ENCODE measurements around the gene TACR1. TPM values are rescaled to one million over a fixed set of nuclear protein-coding genes. Genes with fewer than 3 reads are reported as not detected.

TACR1 gene
- total and polyA plus RNA-seq, 2 experiments from 2014 or later = 3.5 to 7.3 TPM

DNA sequence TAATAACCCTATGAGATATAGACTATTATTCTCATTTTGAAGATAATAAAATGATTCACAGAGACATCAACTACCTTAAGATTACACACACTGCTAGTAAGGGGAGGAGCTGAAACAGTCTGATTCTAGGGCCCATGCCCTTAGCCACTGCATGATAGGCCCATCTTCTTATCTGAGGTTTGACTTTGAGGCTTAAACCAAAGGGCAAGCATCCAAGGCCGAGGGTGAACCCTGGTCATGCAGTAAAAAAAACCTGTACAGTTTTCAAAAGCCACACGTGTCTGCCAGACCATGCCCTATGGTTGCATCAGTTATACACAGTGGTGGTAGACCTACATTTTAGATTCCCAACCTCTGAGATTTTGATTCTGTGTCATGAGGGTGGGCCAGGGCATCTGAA, 196.0 kb downstream of the TACR1 start:
- no peak overlapping the region for H3K4me3 Mint-ChIP-seq

More for the DNA sequence above, 196.0 kb downstream of the TACR1 start:
- H3K36me3 Mint-ChIP-seq (ENCODE audit: low read depth) = peaks cover 12% of the 10 kb centered on the region; the same call in 2 of the 3 replicates
- no peaks in the 10 kb centered on the region for H3K27me3 ChIP-seq (ENCODE audit: insufficient read depth)
- H3K9me2 ChIP-seq (ENCODE audit: insufficient read depth) = no peaks in the 10 kb centered on the region
- H3K27me3 Mint-ChIP-seq (ENCODE audit: insufficient read depth, low read depth, poor library complexity) = no peaks in the 10 kb centered on the region
- no peaks in the 10 kb centered on the region for H3K79me2 ChIP-seq (replicated peaks; ENCODE audit: insufficient read depth)
- no peaks in the 10 kb centered on the region for H3K4me1 ChIP-seq (ENCODE audit: insufficient read depth)
- no peaks in the 10 kb centered on the region for H4K20me1 ChIP-seq (replicated peaks; ENCODE audit: insufficient read depth)
- ATAC-seq (no peak), DNase-seq (ENCODE audit: low spot score) (no peak)
- no peak overlapping the region for H3K27ac Mint-ChIP-seq
- H3K9me3 Mint-ChIP-seq = peaks cover 8% of the 10 kb centered on the region; the same call in 2 of the 3 replicates
- no peak overlapping the region for H3K4me3 ChIP-seq
- H3K36me3 ChIP-seq (ENCODE audit: insufficient read depth) = no peaks in the 10 kb centered on the region
- no peak overlapping the region for H3K27ac ChIP-seq (ENCODE audit: low read depth)
- no peaks in the 10 kb centered on the region for H3K4me1 Mint-ChIP-seq
- no peaks in the 10 kb centered on the region for H3F3A ChIP-seq (replicated peaks; ENCODE audit: low read depth)
- H3K4me2 ChIP-seq = no peak overlapping the region
- no peak overlapping the region for H2AFZ ChIP-seq
- TF ChIP-seq NANOG (IDR thresholded peaks at IDR 0.05; ENCODE audit: borderline replicate concordance) (no peak), JUNB (IDR thresholded peaks at IDR 0.05; ENCODE audit: unreplicated experiment) (no peak), ZNF114 (CRISPR knock-in tag; IDR thresholded peaks at IDR 0.05) (no peak), EZH2 (IDR thresholded peaks at IDR 0.05; ENCODE audit: low read depth, unreplicated experiment) (no peak), CREB1 (CRISPR knock-in tag; IDR thresholded peaks at IDR 0.05; ENCODE audit: low read depth) (no peak), POLR2AphosphoS5 (IDR thresholded peaks at IDR 0.05; ENCODE audit: low read depth) (no peak), EZH2phosphoT487 (IDR thresholded peaks at IDR 0.05; ENCODE audit: unreplicated experiment) (no peak), ZNF331 (CRISPR knock-in tag; IDR thresholded peaks at IDR 0.05; ENCODE audit: low read depth) (no peak), STAT1 (IDR thresholded peaks at IDR 0.05; ENCODE audit: unreplicated experiment) (no peak)
- TF ChIP-seq, protein P1, sequence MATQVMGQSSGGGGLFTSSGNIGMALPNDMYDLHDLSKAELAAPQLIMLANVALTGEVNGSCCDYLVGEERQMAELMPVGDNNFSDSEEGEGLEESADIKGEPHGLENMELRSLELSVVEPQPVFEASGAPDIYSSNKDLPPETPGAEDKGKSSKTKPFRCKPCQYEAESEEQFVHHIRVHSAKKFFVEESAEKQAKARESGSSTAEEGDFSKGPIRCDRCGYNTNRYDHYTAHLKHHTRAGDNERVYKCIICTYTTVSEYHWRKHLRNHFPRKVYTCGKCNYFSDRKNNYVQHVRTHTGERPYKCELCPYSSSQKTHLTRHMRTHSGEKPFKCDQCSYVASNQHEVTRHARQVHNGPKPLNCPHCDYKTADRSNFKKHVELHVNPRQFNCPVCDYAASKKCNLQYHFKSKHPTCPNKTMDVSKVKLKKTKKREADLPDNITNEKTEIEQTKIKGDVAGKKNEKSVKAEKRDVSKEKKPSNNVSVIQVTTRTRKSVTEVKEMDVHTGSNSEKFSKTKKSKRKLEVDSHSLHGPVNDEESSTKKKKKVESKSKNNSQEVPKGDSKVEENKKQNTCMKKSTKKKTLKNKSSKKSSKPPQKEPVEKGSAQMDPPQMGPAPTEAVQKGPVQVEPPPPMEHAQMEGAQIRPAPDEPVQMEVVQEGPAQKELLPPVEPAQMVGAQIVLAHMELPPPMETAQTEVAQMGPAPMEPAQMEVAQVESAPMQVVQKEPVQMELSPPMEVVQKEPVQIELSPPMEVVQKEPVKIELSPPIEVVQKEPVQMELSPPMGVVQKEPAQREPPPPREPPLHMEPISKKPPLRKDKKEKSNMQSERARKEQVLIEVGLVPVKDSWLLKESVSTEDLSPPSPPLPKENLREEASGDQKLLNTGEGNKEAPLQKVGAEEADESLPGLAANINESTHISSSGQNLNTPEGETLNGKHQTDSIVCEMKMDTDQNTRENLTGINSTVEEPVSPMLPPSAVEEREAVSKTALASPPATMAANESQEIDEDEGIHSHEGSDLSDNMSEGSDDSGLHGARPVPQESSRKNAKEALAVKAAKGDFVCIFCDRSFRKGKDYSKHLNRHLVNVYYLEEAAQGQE (IDR thresholded peaks at IDR 0.05; ENCODE audit: unreplicated experiment) = no peak
- TF ChIP-seq, protein P2, sequence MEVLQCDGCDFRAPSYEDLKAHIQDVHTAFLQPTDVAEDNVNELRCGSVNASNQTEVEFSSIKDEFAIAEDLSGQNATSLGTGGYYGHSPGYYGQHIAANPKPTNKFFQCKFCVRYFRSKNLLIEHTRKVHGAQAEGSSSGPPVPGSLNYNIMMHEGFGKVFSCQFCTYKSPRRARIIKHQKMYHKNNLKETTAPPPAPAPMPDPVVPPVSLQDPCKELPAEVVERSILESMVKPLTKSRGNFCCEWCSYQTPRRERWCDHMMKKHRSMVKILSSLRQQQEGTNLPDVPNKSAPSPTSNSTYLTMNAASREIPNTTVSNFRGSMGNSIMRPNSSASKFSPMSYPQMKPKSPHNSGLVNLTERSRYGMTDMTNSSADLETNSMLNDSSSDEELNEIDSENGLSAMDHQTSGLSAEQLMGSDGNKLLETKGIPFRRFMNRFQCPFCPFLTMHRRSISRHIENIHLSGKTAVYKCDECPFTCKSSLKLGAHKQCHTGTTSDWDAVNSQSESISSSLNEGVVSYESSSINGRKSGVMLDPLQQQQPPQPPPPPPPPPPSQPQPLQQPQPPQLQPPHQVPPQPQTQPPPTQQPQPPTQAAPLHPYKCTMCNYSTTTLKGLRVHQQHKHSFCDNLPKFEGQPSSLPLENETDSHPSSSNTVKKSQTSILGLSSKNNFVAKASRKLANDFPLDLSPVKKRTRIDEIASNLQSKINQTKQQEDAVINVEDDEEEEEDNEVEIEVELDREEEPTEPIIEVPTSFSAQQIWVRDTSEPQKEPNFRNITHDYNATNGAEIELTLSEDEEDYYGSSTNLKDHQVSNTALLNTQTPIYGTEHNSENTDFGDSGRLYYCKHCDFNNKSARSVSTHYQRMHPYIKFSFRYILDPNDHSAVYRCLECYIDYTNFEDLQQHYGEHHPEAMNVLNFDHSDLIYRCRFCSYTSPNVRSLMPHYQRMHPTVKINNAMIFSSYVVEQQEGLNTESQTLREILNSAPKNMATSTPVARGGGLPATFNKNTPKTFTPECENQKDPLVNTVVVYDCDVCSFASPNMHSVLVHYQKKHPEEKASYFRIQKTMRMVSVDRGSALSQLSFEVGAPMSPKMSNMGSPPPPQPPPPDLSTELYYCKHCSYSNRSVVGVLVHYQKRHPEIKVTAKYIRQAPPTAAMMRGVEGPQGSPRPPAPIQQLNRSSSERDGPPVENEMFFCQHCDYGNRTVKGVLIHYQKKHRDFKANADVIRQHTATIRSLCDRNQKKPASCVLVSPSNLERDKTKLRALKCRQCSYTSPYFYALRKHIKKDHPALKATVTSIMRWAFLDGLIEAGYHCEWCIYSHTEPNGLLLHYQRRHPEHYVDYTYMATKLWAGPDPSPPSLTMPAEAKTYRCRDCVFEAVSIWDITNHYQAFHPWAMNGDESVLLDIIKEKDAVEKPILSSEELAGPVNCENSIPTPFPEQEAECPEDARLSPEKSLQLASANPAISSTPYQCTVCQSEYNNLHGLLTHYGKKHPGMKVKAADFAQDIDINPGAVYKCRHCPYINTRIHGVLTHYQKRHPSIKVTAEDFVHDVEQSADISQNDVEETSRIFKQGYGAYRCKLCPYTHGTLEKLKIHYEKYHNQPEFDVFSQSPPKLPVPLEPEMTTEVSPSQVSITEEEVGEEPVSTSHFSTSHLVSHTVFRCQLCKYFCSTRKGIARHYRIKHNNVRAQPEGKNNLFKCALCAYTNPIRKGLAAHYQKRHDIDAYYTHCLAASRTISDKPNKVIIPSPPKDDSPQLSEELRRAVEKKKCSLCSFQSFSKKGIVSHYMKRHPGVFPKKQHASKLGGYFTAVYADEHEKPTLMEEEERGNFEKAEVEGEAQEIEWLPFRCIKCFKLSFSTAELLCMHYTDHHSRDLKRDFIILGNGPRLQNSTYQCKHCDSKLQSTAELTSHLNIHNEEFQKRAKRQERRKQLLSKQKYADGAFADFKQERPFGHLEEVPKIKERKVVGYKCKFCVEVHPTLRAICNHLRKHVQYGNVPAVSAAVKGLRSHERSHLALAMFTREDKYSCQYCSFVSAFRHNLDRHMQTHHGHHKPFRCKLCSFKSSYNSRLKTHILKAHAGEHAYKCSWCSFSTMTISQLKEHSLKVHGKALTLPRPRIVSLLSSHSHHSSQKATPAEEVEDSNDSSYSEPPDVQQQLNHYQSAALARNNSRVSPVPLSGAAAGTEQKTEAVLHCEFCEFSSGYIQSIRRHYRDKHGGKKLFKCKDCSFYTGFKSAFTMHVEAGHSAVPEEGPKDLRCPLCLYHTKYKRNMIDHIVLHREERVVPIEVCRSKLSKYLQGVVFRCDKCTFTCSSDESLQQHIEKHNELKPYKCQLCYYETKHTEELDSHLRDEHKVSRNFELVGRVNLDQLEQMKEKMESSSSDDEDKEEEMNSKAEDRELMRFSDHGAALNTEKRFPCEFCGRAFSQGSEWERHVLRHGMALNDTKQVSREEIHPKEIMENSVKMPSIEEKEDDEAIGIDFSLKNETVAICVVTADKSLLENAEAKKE (CRISPR knock-in tag; IDR thresholded peaks at IDR 0.05) = no peak
- TF ChIP-seq, protein P3, sequence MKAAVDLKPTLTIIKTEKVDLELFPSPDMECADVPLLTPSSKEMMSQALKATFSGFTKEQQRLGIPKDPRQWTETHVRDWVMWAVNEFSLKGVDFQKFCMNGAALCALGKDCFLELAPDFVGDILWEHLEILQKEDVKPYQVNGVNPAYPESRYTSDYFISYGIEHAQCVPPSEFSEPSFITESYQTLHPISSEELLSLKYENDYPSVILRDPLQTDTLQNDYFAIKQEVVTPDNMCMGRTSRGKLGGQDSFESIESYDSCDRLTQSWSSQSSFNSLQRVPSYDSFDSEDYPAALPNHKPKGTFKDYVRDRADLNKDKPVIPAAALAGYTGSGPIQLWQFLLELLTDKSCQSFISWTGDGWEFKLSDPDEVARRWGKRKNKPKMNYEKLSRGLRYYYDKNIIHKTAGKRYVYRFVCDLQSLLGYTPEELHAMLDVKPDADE (IDR thresholded peaks at IDR 0.05) = no peak
- TF ChIP-seq, protein P4, sequence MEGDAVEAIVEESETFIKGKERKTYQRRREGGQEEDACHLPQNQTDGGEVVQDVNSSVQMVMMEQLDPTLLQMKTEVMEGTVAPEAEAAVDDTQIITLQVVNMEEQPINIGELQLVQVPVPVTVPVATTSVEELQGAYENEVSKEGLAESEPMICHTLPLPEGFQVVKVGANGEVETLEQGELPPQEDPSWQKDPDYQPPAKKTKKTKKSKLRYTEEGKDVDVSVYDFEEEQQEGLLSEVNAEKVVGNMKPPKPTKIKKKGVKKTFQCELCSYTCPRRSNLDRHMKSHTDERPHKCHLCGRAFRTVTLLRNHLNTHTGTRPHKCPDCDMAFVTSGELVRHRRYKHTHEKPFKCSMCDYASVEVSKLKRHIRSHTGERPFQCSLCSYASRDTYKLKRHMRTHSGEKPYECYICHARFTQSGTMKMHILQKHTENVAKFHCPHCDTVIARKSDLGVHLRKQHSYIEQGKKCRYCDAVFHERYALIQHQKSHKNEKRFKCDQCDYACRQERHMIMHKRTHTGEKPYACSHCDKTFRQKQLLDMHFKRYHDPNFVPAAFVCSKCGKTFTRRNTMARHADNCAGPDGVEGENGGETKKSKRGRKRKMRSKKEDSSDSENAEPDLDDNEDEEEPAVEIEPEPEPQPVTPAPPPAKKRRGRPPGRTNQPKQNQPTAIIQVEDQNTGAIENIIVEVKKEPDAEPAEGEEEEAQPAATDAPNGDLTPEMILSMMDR (conservative IDR thresholded peaks at IDR 0.05; ENCODE audit: low read depth in 2 of 2) = no peak

Data from GM23338 (cell line).